Panc1 (cell line): ENCODE results near the gene PLA2G4C. TPM values are rescaled to one million over a fixed set of nuclear protein-coding genes. Genes with fewer than 3 reads are reported as not detected.

ENCODE experiments used
- ATAC-seq: fragments of 200-7000 bp; cut with Tn5 transposase; 2 replicates; pipeline ENCODE4 v1.9.1; 2020; ENCODE audit warnings: mild to moderate bottlenecking, moderate library complexity
- BruUV-seq: library from RNA; stranded (reverse); fragments of 400-500 nt; replicated peaks from 2 replicates; lab custom pipeline; 2021; lab: Mats Ljungman, UMichigan
- CTCF ChIA-PET: fragments of 300-600 bp; sonication (Branson Sonifier 250); formaldehyde crosslinking; loops from one replicate; lab custom pipeline; 2022; ENCODE audit warnings: antibody characterized with exemption; lab: Charles Lee
- POLR2A ChIA-PET: fragments of 300-600 bp; sonication (Branson Sonifier 250); formaldehyde crosslinking; loops from one replicate; lab custom pipeline; 2022; ENCODE audit warnings: antibody characterized with exemption; lab: Charles Lee
- DNase-seq: peaks from one replicate; pipeline ENCODE4 v3.0.0-alpha.2; 2010; ENCODE audit warnings: low read depth, low spot score
- H3K27ac ChIP-seq: 2 replicates; pipeline ENCODE4 v1.5.1; 2011; ENCODE audit warnings: mild to moderate bottlenecking, low read length, inconsistent platforms
- H3K27me3 ChIP-seq: fragments of 200-500 bp; sonication (Bioruptor generic); 2 replicates; pipeline ENCODE4 v1.6.0; 2014; ENCODE audit warnings: low read length, inconsistent platforms; ENCODE audit not compliant: control insufficient read depth, insufficient read depth
- H3K36me3 ChIP-seq: fragments of 200-500 bp; sonication (Bioruptor generic); 2 replicates; pipeline ENCODE4 v1.5.1; 2014; ENCODE audit warnings: inconsistent platforms, mild to moderate bottlenecking, low read length, moderate library complexity; ENCODE audit not compliant: control insufficient read depth, insufficient read depth
- H3K4me1 ChIP-seq: 2 replicates; pipeline ENCODE4 v1.5.1; 2011; ENCODE audit warnings: inconsistent platforms, mild to moderate bottlenecking, low read length, moderate library complexity; ENCODE audit not compliant: control insufficient read depth, insufficient read depth
- H3K4me3 ChIP-seq, 2 experiments: 2 replicates each; pipeline ENCODE4 v1.5.1; 2011 to 2012; ENCODE audit warnings: low read depth in 2 of 2, low read length in 2 of 2, mild to moderate bottlenecking in 2 of 2, inconsistent platforms in 1 of 2, moderate library complexity in 1 of 2
- H3K9me3 ChIP-seq: fragments of 200-500 bp; sonication (Bioruptor generic); 2 replicates; pipeline ENCODE4 v1.5.1; 2014; ENCODE audit warnings: low read depth, mild to moderate bottlenecking, inconsistent platforms, low read length, moderate library complexity; ENCODE audit not compliant: control insufficient read depth, insufficient read depth
- POLR2AphosphoS5 ChIP-seq: IDR thresholded peaks from 2 replicates; pipeline ENCODE4 v1.6.1; 2012; ENCODE audit warnings: mild to moderate bottlenecking, low read depth, low read length, moderate library complexity
- SIN3A ChIP-seq: IDR thresholded peaks from 2 replicates; pipeline ENCODE4 v1.6.1; 2012; ENCODE audit warnings: low read depth, mild to moderate bottlenecking, low read length, moderate library complexity, borderline replicate concordance; ENCODE audit not compliant: insufficient read depth
- TCF7L2 ChIP-seq: IDR thresholded peaks from 2 replicates; pipeline ENCODE4 v1.6.1; 2011; ENCODE audit warnings: mild to moderate bottlenecking, low read depth, low read length, inconsistent platforms
- in situ Hi-C: cut with HindIII; loops from 2 replicates; pipeline ENCODE4 v1.10.0; 2016; ENCODE audit warnings: low sequenced_read_pairs, low pct_unique_long_range_greater_than_20kb
- intact Hi-C: fragments of 100-400 bp; cut with micrococcal nuclease; formaldehyde crosslinking; loops from one replicate; pipeline ENCODE4 v1.10.0; 2022; ENCODE audit not compliant: unreplicated experiment
- total RNA-seq: library from RNA; stranded (reverse); gene quantifications from one replicate; pipeline ENCODE4 v1.2.1, GENCODE V29; 2021; ENCODE audit not compliant: unreplicated experiment
- TF ChIP-seq, protein P1 (sequence below): fragments of 450-650 bp; IDR thresholded peaks from 2 replicates; pipeline ENCODE4 v1.5.1; 2017; ENCODE audit warnings: mild to moderate bottlenecking
- TF ChIP-seq, protein P2 (sequence below), 2 experiments: IDR thresholded peaks; 2 replicates each; pipeline ENCODE4 v1.6.1; 2011 to 2012; ENCODE audit warnings: low read depth in 2 of 2, control low read depth in 1 of 2, low read length in 1 of 2, mild to moderate bottlenecking in 1 of 2, moderate library complexity in 1 of 2; ENCODE audit not compliant: insufficient read depth in 1 of 2

The PLA2G4C gene
- total RNA-seq, 1 experiment from 2014 or later: 2.0 TPM

DNA sequence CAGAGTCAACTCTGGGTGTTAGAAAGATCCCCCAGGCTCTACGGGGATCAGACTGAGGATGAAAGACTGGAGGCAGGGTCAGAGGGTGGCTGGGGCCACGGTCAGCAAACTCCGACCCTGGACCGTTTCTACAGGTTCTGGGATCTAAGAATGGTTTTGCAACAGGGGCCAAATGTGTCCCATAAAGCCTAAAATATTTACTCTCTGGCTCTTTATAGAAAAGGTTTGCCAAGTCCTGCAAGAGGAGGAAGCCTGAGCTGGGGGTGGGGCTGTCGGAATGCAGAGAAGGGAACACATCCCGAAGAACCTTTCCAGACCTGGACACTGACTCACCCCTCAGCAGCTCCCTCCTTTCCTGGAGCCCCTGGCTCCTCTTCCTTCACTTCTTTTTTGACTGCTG lies 38.8 kb upstream of the PLA2G4C start:
- Histone ChIP-seq H3K4me3 (no peak overlapping the region), H3K9me3 (no peaks in the 10 kb centered on the region), H3K36me3 (no peaks in the 10 kb centered on the region), H3K27me3 (no peaks in the 10 kb centered on the region), H3K27ac (no peak overlapping the region), H3K4me1 (peaks cover 3% of the 10 kb centered on the region; the same call in 1 of the 2 replicates)
- TF ChIP-seq POLR2AphosphoS5 (no peak), SIN3A (no peak), TCF7L2 (no peak)
- TF ChIP-seq, protein P1, sequence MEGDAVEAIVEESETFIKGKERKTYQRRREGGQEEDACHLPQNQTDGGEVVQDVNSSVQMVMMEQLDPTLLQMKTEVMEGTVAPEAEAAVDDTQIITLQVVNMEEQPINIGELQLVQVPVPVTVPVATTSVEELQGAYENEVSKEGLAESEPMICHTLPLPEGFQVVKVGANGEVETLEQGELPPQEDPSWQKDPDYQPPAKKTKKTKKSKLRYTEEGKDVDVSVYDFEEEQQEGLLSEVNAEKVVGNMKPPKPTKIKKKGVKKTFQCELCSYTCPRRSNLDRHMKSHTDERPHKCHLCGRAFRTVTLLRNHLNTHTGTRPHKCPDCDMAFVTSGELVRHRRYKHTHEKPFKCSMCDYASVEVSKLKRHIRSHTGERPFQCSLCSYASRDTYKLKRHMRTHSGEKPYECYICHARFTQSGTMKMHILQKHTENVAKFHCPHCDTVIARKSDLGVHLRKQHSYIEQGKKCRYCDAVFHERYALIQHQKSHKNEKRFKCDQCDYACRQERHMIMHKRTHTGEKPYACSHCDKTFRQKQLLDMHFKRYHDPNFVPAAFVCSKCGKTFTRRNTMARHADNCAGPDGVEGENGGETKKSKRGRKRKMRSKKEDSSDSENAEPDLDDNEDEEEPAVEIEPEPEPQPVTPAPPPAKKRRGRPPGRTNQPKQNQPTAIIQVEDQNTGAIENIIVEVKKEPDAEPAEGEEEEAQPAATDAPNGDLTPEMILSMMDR: no peak
- TF ChIP-seq, protein P2, sequence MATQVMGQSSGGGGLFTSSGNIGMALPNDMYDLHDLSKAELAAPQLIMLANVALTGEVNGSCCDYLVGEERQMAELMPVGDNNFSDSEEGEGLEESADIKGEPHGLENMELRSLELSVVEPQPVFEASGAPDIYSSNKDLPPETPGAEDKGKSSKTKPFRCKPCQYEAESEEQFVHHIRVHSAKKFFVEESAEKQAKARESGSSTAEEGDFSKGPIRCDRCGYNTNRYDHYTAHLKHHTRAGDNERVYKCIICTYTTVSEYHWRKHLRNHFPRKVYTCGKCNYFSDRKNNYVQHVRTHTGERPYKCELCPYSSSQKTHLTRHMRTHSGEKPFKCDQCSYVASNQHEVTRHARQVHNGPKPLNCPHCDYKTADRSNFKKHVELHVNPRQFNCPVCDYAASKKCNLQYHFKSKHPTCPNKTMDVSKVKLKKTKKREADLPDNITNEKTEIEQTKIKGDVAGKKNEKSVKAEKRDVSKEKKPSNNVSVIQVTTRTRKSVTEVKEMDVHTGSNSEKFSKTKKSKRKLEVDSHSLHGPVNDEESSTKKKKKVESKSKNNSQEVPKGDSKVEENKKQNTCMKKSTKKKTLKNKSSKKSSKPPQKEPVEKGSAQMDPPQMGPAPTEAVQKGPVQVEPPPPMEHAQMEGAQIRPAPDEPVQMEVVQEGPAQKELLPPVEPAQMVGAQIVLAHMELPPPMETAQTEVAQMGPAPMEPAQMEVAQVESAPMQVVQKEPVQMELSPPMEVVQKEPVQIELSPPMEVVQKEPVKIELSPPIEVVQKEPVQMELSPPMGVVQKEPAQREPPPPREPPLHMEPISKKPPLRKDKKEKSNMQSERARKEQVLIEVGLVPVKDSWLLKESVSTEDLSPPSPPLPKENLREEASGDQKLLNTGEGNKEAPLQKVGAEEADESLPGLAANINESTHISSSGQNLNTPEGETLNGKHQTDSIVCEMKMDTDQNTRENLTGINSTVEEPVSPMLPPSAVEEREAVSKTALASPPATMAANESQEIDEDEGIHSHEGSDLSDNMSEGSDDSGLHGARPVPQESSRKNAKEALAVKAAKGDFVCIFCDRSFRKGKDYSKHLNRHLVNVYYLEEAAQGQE (IDR thresholded peaks at IDR 0.05; ENCODE audit: insufficient read depth in 1 of 2, low read depth in 2 of 2, low read length in 1 of 2): no peak
- CTCF ChIA-PET: interaction anchor here (0.7 kb wide), 1 partner anchor 23 kb away, joined by 5 read pairs; no protein-coding TSS in a partner anchor
- POLR2A ChIA-PET: no interaction called here
- intact Hi-C loops: no loop called here
- DNase-seq (no peak), ATAC-seq (no peak)
- no TSS peak for BruUV-seq
- in situ Hi-C loops: no loop called here

DNA sequence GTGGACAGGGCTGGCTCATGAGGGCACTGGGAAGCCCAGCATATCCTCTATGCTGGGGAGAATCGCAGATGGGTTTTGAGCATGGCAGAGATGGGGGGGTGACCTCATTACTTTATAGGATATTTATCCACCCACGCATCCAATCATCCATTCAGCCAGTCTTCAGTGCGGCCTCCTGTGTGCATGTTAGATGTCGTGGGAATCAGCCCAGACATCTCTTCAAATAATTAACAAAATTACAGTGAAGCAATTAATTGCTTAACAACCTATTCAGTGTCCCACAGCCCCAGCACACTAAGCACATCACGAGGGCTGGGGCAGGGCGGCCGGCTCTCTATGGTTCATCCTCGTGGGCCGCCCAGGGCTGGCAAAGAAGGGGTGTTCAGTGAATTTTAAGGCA lies 38.0 kb upstream of the PLA2G4C start:
- no peak for ATAC-seq

More for the DNA sequence above, 38.0 kb upstream of the PLA2G4C start:
- no peak for DNase-seq
- ChIA-PET CTCF (no interaction called here), POLR2A (no interaction called here)
- H3K4me3 ChIP-seq: no peak overlapping the region
- H3K27me3 ChIP-seq: no peaks in the 10 kb centered on the region
- no peak overlapping the region for H3K27ac ChIP-seq
- H3K36me3 ChIP-seq: no peaks in the 10 kb centered on the region
- in situ Hi-C loops: no loop called here
- H3K9me3 ChIP-seq: no peaks in the 10 kb centered on the region
- intact Hi-C loops: no loop called here
- no peak for TF ChIP-seq SIN3A
- TF ChIP-seq, protein P2 (IDR thresholded peaks at IDR 0.05; ENCODE audit: insufficient read depth in 1 of 2, low read depth in 2 of 2, low read length in 1 of 2): no peak
- TF ChIP-seq TCF7L2: no peak
- TF ChIP-seq, protein P1: no peak
- no peak for TF ChIP-seq POLR2AphosphoS5
- H3K4me1 ChIP-seq: peaks cover 3% of the 10 kb centered on the region; the same call in 1 of the 2 replicates
- BruUV-seq: no TSS peak
